ENCODE measurements around the gene MYL12A.

DNA sequence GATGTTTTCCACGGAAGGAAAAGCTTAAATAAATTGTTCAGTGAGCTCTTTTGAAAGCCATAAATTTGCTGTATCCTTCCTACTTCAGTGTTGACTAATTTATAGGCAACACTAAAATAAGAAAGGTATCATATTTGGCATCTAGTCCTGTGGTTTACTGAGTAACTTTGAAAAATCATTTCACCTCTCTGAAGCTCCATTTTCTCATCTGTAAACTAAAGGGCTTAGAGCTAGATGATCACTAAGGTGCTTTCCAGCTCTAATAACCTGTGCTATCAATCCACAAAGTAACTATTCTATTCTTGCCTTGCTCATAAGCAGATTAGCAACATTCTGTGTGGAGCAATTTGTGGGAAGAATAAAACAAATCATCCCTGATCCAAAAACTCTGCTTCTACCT lies 24.2 kb upstream of the MYL12A start:
- TF ChIP-seq, protein P1, sequence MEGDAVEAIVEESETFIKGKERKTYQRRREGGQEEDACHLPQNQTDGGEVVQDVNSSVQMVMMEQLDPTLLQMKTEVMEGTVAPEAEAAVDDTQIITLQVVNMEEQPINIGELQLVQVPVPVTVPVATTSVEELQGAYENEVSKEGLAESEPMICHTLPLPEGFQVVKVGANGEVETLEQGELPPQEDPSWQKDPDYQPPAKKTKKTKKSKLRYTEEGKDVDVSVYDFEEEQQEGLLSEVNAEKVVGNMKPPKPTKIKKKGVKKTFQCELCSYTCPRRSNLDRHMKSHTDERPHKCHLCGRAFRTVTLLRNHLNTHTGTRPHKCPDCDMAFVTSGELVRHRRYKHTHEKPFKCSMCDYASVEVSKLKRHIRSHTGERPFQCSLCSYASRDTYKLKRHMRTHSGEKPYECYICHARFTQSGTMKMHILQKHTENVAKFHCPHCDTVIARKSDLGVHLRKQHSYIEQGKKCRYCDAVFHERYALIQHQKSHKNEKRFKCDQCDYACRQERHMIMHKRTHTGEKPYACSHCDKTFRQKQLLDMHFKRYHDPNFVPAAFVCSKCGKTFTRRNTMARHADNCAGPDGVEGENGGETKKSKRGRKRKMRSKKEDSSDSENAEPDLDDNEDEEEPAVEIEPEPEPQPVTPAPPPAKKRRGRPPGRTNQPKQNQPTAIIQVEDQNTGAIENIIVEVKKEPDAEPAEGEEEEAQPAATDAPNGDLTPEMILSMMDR (IDR thresholded peaks at IDR 0.05), result no peak
- TF ChIP-seq POLR2A (IDR thresholded peaks at IDR 0.05; ENCODE audit: low read depth) (no peak), POLR2AphosphoS5 (IDR thresholded peaks at IDR 0.05) (no peak), EP300 (IDR thresholded peaks at IDR 0.05) (no peak)
